HK-2 (cell line): Measurements from ENCODE around the gene STUM.

ENCODE experiments used
- DNase-seq: peaks from one replicate; pipeline ENCODE4 v3.0.0-alpha.2; 2018; ENCODE audit not compliant: unreplicated experiment

STUM gene

DNA sequence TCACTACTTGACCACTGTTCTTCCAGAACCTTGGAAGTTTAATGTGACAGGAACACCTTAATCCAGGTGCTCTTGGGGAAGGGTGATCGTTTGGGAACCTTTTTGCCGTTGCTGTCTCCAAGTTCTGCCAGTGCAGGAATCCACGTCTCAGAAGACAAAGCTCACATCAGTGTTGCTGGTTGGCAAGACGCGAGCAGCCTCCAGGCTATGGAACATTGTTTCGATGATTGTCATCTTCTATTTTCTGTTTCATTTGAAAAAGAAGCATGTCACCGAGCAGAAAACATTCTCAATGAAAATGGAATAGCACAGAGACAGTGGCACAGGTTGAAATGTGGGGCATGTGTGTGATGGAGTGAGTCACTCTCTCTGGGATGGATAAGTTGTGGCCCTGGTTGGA, 11.7 kb downstream of the STUM start:
- no peak for DNase-seq

DNA sequence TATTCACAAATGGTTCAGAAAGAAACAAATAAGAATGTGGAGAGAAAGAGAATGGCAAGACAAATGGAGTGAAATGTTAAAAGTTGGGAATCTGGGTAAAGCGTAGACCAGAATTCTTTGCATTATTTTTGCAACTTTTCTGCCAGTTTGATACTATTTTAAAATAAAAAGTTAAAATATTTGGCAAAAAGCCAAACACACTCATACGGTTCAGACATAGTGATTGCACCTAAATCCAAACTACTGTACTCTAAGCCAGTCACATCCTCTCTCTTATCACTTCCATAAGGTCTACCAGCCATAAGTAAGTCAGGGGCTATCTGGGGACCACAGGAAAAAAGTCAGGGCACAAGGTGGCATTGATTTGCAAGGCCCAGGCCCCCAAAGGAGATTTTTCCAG, 14.4 kb downstream of the STUM start:
- DNase-seq = no peak

DNA sequence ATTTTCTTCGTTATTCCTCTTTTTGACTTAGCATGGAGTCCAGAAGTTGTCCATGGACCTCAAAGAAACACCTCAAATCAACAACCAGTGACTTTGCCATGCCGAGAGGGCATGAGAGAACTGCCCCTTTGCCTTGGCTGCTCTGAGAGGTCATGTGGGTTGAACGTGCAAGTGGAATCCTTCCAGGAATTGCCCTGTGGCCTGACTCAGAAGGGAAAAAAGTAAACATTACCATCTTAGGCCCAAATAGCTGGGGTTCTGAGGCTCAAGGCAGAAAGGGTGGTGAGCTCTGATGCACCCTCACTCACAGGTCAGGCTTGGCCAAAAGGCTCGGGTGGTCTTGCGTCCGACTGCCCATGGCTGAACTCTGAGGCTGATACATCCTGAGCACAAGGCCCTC, 15.1 kb downstream of the STUM start:
- DNase-seq = no peak

DNA sequence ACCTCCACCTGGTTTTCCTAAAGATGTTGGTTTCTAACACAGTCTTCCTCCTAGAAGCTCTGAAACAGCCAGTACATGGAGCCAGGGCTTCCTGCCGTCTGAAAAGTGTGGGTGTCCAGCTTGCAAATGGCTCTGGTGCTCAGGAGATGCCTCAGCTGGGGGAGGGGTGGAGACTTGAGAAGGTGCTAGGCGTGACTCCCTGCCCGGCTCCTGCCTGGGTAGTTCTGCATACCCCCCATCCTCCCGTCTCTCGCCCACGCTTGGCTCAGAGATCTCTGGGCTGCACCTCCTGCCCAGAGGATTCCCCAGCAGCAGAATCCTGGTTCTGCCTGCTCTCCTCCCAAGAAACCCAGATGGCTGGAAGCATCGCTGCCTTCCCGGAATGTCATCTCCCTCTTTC, 16.9 kb downstream of the STUM start:
- no peak for DNase-seq

DNA sequence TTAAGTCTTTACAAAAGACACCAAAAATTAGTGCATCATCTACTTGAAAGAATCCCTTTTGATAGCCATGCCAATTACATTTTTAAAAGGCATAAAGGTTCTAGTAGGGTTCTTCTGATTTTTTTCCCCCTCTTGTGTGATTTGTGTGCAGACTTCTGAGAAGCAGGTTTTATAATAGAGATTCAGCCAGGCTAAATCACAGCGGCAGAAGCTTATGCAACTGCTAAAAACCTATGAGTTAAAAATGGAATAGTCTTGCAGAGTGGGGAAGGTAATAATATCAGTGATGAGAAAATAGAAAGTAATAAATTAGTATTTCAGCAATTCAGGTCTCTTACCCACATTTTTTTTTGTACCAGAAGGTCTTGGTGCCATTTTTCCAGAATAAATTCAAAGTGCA, 17.7 kb downstream of the STUM start:
- no peak for DNase-seq

DNA sequence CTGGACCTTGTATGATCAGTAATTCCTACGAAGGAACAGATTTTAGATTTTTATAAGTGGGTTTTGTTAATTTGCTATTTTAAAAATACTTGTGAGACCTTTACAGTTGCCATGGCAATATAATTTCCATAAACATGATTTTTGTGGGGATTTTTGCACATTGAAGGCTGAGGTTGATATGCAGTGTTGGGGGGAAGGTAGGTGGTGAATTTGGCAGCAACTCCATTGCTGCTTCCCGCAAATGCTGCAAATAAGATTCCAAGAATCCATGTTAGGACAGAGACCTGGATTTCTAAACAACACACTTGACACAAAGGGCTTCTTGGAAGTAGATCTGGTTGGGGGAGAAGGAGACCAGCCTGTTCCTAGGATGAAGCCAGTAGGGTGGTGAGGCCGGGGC, 18.2 kb downstream of the STUM start:
- no peak for DNase-seq

DNA sequence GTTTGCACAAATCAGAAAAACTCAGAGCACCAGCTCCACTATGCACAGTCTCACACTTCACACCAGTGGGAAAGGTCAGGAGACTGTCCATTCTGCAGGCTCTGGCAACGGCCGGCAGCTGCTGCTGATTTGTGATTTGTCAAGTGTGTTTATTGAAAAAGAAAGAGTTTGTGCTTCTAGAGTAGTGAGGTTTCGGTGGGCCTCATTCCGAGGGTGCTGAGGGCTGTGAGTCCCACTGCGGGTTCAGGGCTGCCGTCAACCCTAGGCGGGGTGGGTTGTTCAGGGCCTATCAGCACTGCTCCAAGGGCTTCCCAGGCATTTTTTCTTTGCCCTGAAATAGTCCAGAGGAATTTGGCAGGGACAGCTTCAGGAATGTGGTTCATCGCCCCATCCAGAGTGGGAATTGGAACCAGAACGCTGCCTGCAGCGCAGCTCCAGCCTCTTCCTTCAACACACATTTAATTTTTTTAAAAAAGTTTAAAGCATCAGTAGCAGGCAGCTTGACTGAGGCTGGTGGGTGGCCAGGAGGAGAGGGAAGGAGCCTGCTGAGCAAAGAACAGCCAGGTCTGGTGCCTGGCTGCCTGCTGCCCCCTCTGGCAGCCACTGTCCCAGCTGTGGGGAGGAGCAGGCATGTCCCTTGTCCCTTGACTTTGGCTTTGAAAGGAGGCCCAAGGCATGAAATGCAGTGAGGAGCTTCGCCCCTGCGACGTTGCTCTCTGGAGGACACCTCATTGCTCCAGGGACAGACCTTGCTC, 19.7 kb downstream of the STUM start:
- no peak for DNase-seq

DNA sequence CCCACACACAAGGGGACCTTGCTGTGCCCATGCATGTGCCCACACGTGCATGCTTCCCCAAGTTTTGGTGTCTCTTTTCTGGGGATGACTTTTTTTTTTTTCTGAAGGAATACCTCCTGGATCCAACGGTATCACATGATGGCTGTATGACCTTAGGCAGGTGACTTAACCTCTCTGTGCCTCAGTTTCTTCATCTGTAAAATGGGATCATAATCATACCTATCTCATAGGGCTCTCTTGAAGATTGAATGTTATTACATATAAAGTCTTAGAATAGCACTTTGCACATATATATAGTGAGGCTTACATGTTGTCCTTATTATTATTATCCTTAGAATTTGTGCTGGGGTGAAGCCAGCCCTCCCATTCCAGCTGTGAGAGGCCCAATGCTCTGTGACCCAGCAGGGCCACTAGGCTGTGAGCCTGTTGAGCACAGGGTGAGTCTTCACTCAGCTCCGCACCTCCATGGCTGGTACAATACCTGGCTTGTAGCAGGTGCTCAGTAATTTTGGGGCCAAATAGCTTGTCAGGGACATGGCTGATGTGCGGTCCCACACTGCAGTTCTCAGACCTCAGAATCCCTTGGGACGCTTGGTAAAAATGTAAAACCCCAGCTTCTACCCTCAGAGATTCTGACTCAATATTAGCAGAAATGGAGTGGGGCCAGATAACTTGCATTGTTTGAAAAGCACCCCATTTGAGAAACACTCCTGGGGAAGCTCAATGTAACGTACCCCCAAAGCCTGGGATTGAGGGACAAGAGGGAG, 20.6 kb downstream of the STUM start:
- no peak for DNase-seq

DNA sequence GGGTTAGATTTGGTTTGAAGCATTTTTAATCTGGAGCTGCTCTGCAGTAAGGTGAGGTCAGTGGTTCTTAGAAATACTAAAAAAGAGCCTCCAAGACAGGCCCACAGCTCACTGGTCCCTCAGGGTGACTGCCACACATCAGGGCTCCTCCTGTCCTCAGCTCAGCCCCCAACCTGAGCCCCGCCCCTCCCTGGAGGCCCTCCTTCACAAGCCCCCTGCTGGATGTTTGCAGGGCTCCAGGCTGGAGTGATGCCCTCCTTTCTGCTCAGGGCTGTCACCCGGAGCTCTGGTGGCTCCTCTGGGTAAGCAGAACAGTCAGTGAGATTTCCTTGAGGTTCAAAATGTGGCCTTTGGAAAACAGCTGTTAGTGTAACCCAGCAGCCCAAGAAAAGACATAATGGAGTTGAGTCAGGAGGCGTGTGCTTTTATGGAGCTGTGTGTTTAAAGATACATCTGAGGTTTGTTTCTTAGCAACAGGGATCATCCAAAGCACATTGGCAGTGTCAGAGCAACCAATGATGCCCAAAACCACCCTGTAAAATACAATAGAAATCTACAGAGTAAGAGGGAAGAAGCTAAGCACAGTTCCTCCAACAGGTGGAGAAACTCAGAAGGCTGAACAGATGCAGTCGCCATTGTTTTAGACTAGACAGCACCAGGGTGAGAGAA, 21.4 kb downstream of the STUM start:
- no peak for DNase-seq

DNA sequence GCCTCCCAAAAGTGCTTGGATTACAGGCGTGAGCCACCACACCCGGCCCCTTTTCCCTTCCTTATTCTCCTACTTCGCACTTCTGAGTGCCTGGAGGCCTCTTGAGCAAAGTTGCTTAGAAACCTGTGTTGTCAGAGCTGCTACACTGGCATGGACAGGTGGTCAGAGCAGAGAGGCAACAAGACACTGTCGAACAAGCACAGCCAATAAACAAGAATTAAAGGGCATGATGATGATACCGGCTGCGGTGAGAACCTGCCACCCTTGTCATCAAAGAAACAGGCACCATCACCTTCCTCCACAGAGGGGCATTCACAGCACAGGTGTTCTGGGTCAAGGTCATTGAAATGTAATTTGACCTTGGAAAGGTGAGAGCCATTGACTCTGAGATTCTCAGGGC, 23.3 kb downstream of the STUM start:
- no peak for DNase-seq

DNA sequence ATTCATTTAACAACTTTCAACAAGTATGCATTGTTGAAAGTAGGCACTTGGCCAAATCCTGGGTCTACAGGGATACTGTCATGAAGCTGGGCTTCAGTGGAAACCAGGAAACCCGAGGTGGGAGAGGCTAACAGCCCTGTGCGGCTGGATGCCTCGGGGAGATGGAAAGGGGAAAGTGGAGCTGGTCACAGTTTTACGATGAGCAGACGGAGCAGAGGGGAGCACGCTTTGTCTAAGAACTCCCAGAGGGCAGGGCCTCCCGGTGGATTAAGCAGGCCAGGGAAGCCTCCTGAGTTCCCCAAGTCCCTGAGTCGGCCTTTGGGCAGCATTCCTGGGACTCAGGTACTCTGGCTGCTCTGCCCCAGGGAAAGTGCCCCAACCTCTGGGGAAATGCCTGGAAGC, 23.8 kb downstream of the STUM start:
- DNase-seq = no peak

DNA sequence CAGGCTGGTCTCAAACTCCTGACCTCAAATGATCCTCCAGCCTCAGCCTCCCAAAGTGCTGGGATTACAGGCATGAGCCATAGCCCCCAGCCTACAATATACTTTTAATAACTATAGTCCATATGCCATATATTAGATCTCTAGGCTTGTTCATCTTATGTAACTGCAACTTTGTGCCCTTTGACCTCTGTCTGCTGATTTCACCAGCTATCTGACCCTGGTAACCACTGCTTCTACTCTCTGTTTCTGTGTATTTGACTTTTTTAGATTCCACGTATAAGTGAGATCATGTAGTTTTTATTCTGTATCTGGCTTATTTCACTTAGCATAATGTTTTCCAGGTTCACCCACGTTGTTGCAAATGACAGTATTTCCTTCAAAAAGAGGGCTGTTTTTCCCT, 25.5 kb downstream of the STUM start:
- DNase-seq = no peak

DNA sequence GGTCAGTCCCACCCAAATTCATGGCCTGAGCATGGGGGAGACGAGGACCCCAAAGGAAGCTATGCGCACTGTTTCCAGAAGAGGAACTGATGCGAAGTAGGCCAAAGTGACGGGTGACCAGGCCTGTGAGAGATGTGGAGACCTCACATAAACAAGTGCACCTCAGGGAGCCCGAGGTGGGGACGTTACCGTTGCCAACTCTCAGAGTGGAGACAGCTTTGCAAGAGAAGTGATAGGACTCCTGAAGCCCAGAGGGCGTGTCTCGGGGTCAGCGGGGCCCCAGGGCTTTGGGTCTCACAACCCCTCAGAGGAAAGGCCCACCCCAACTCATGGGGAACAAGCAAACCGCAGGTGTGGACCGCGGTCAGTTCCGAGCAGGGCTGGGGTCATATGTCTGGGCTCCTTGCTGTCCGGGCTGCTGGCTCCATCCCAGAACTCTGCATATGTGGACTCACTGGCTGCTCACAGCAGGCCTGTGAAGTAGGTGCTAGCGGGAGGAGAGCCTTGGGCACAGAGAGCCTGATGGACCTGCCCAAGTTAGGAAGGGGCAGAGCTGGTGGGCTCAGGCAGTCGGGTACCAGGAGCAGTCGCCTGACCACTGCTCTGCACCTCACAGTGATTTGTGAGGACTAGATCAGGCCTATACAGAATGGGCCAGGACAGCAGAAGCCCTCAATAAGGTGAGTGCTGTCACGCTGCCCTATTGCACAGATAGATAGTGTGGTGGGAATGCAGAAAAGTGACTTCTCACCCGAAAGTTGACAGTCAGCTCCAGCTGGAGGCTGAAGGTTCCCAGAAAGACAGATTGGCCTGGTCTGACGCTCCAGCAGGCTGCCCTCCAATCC, 26.2 kb downstream of the STUM start:
- DNase-seq = no peak

DNA sequence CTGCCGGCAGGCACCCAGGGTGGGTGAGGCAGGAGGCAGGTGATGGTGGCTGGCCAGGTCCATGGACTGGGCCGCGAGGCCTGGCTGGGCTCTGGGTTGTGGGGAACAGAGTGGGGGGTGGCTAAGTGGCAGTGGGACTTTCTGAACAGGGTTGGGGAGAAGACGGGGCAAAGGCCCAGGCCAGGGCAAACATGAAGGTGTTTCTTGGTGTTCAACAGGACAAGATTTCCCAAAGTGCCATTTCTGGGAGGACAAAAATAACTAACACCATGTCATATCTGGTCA, 26.8 kb downstream of the STUM start:
- DNase-seq = no peak

DNA sequence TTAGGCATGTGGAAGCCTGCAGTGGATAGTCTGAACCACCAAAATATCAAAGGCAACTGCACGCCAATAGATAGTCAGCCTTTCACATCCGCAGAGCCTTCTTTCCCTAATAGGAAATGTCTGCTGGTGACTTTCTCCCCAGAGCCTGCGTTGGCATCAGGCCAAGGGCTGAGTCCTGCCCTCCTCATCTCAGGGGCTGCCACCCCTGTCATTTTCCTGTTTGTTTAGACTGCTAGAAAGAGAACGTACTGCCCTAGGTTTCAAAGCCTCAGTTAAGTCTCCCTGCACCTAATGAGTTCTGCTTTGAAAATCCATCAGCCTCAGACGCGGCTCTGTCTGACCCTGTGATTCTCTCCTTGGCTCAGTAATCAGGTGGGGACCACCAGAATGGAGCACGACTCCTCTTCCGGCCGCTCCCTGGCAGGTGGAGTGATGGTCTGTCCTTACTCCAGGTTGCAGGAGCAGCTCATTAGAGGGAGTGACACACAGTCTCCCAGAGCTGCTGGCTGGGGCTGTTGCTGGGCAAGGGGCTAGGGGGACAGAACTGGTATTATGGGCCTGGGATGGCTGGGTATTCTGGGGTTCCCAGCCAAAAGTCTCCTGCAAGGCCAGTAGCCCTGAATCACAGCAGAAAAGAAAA, 27.3 kb downstream of the STUM start:
- DNase-seq = no peak

DNA sequence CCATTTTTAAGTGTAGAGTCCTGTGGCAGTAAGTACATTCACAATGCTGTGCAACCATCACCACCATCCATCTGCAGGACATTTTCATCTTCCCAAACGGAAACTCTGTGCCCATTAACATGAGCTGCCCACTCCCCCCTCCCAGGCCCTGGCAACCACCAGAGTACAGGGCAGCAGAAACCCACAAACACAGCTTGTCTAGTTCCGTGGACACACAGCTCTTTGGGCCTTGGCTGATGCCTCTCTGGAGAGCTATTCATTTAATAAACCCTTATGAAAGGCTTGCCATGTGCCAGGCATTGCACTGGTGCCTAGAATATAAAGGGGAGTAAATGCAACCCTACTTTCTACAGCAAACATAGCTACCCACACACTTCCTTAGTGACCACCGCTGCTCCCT, 28.0 kb downstream of the STUM start:
- no peak for DNase-seq

DNA sequence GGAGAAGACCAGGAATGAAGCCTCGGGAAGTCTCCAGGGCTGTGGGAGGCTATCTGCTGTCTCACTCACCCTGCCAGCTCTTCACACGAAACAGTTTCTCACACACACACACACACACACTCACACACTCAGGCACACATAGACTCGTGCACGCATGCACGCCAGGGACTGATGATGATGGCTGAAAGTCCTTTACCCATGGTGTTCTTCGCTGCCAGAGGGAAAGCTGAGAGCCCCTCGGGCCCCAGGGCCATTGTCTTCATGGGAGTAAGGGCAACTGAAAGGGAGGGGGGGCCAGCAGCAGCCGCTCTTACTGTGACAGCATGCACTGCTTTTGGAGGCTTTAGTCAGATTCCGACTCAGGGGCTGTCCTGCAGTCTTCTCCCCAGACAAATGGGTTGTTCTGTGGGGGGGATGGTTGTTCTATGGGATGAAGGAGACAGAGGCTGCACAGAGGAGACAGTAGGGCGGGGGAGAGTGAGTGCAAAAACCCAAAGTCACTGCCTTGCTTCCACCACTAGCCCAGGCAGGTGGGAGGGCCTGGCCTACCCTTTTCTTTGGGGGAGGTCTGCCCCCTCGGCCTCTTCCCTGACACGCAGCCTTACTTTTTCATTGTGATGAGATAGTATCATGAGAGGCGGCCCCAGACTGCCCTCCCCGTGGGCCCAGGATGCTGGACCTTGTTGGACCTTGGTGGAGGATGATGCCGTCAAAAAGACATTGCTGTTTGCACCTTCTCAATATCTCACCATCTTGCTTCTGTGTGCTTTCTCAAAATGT, 29.0 kb downstream of the STUM start:
- DNase-seq = no peak

DNA sequence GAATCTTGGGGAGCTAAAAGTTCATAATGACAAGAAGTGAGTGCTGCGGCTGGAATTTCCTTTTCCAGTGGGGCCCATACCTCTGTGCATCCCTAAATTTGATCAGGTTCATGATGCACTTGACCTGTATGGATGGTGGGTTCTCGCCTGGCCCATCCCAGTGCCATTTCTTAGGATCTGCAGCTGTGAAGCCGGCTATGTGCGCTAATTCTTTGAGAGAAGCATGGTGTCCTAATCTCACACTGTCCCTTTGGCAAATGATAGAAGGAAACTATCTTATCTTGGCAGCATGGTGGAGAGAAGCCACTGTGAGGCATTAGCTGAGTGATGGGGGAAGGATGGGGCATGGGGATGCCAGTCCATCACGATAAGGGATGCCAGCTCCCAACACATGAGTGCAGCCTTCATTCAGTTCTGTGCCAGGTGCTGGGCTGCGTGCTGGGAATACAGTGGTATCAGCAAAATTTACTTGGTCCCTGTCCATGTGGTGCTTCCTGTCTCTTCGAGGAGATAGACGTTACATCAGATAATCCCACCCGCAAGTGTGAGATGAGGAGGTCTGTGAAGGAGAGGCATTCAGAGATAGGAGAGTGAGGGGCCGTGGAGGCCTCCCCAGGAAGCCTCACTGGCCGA, 30.5 kb downstream of the STUM start:
- no peak for DNase-seq

DNA sequence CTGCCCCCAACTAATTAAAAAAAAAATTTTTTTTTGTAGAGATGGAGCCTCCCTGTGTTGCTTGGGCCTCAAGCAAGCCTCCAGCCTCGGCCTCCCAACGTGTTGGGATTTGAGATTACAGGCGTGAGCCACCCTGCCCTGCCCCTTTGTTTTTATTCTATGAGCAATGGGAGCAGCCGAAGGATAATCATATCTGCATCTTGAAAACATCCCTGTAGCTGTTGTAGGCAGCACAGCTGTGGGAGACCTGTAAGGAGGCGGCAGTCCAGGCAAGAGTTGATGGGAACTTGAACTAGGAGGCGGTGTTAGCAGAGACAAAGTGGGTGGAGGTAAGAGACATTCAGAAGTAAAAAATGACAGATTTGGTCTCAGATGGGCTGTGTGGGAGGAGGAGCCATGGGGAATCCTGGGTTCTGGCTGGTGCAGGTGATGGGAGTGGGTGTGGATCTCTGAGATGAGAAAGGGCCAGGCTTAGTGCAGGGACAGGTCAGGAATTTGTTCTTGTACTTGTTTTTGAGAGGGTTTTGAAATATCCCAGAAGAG, 31.3 kb downstream of the STUM start:
- no peak for DNase-seq

DNA sequence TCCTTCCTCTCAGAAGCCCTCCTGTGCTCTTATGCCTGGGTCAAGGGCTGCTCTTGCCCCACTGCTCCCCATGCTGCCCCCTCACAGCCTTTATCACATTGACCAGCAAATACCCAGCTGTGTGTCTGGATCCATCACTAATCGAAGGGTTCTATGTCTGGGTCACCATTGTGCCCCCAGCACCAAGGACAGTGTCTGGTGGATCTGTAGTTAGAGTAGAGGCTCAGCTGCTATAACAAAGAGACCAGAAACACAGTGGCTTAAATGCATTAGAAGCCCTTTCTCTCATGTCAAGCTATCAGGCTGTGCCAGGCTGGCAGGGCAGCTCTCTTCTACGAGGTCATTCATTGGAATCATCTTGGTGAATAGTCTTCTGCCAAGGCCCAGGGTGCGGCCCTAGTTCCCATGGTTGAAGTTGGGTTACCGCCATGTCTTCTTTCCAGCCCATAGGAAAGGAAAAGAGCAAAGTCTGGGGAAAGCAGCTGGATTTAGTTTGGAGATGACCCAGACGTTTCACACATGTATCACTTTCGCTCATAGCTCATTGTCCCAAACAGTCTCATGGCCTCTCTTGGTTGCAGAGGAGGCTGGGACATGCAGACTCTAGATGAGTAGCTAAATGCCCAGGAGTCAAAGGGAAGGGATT, 32.2 kb downstream of the STUM start:
- no peak for DNase-seq
